Measurements from ENCODE around the gene DEPDC5.

The DEPDC5 gene

GRCh38 chr22:31852691-31853421, 99.0 kb downstream of the DEPDC5 start:
- no peak for DNase-seq (ENCODE audit: low read depth in 2 of 2)

GRCh38 chr22:31853736-31854495, 100.1 kb downstream of the DEPDC5 start:
- DNase-seq (ENCODE audit: low read depth in 2 of 2), result no peak

GRCh38 chr22:31857247-31857646, 103.4 kb downstream of the DEPDC5 start:
- DNase-seq (ENCODE audit: low read depth in 2 of 2), result no peak

GRCh38 chr22:31861226-31861840, 107.5 kb downstream of the DEPDC5 start:
- DNase-seq (ENCODE audit: low read depth in 2 of 2), result no peak

GRCh38 chr22:31866918-31867317, 113.1 kb downstream of the DEPDC5 start:
- DNase-seq (ENCODE audit: low read depth in 2 of 2), result no peak

GRCh38 chr22:31867386-31868153, 113.8 kb downstream of the DEPDC5 start:
- DNase-seq (ENCODE audit: low read depth in 2 of 2), result no peak

- DNase-seq (ENCODE audit: low read depth in 2 of 2), result no peak
Observed at GRCh38 chr22:31869739-31870138, 115.9 kb downstream of the DEPDC5 start.

GRCh38 chr22:31870890-31871289, 117.1 kb downstream of the DEPDC5 start:
- no peak for DNase-seq (ENCODE audit: low read depth in 2 of 2)

- DNase-seq (ENCODE audit: low read depth in 2 of 2), result no peak
Observed at GRCh38 chr22:31871480-31871879, 117.7 kb downstream of the DEPDC5 start.

- no peak for DNase-seq (ENCODE audit: low read depth in 2 of 2)
Observed at GRCh38 chr22:31872209-31872608, 118.4 kb downstream of the DEPDC5 start.

- DNase-seq (ENCODE audit: low read depth in 2 of 2), result no peak
Observed at GRCh38 chr22:31874821-31875220, 121.0 kb downstream of the DEPDC5 start.

GRCh38 chr22:31876156-31876920, 122.5 kb downstream of the DEPDC5 start:
- DNase-seq (ENCODE audit: low read depth in 2 of 2), result no peak

GRCh38 chr22:31879585-31879984, 125.8 kb downstream of the DEPDC5 start:
- DNase-seq (ENCODE audit: low read depth in 2 of 2), result no peak

GRCh38 chr22:31881200-31881599, 127.4 kb downstream of the DEPDC5 start:
- no peak for DNase-seq (ENCODE audit: low read depth in 2 of 2)

GRCh38 chr22:31881865-31882264, 128.0 kb downstream of the DEPDC5 start:
- DNase-seq (ENCODE audit: low read depth in 2 of 2), result no peak

- DNase-seq (ENCODE audit: low read depth in 2 of 2), result no peak
Observed at GRCh38 chr22:31882971-31883370, 129.2 kb downstream of the DEPDC5 start.

GRCh38 chr22:31883989-31884388, 130.2 kb downstream of the DEPDC5 start:
- no peak for DNase-seq (ENCODE audit: low read depth in 2 of 2)

- no peak for DNase-seq (ENCODE audit: low read depth in 2 of 2)
Observed at GRCh38 chr22:31891366-31892079, 137.7 kb downstream of the DEPDC5 start.

GRCh38 chr22:31892080-31892433, 138.2 kb downstream of the DEPDC5 start:
- no peak for DNase-seq (ENCODE audit: low read depth in 2 of 2)

GRCh38 chr22:31893460-31893859, 139.6 kb downstream of the DEPDC5 start:
- no peak for DNase-seq (ENCODE audit: low read depth in 2 of 2)

Data from stimulated activated CD8-positive, alpha-beta memory T cell treated with anti-CD3 and anti-CD28 coated beads, Interleukin-2, amount 100 ng/mL, for 1 hour (primary cell).